ENCODE data around the gene SLC37A2.

The SLC37A2 gene

GRCh38 chr11:125083312-125084056 lies 20.4 kb downstream of the SLC37A2 start:
- TF ChIP-seq CTCF (IDR thresholded peaks at IDR 0.05; ENCODE audit: insufficient read depth, missing control alignments), result no peak
- no peak for DNase-seq (ENCODE audit: insufficient read length, low spot score)
- no peak for FAIRE-seq

GRCh38 chr11:125084057-125084416 lies 20.9 kb downstream of the SLC37A2 start:
- FAIRE-seq (no peak), DNase-seq (ENCODE audit: insufficient read length, low spot score) (no peak)
- no peak for TF ChIP-seq CTCF (IDR thresholded peaks at IDR 0.05; ENCODE audit: insufficient read depth, missing control alignments)

GRCh38 chr11:125084761-125085231 lies 21.7 kb downstream of the SLC37A2 start:
- no peak for TF ChIP-seq CTCF (IDR thresholded peaks at IDR 0.05; ENCODE audit: insufficient read depth, missing control alignments)
- no peak for FAIRE-seq
- no peak for DNase-seq (ENCODE audit: insufficient read length, low spot score)

GRCh38 chr11:125085301-125086081 lies 22.4 kb downstream of the SLC37A2 start:
- no peak for FAIRE-seq
- TF ChIP-seq CTCF (IDR thresholded peaks at IDR 0.05; ENCODE audit: insufficient read depth, missing control alignments), result no peak
- DNase-seq (ENCODE audit: insufficient read length, low spot score), result no peak

GRCh38 chr11:125086633-125087296 lies 23.7 kb downstream of the SLC37A2 start:
- no peak for DNase-seq (ENCODE audit: insufficient read length, low spot score)
- TF ChIP-seq CTCF (IDR thresholded peaks at IDR 0.05; ENCODE audit: insufficient read depth, missing control alignments), result no peak
- FAIRE-seq, result no peak

GRCh38 chr11:125088123-125088522 lies 25.0 kb downstream of the SLC37A2 start:
- FAIRE-seq, result no peak
- TF ChIP-seq CTCF (IDR thresholded peaks at IDR 0.05; ENCODE audit: insufficient read depth, missing control alignments), result no peak
- no peak for DNase-seq (ENCODE audit: insufficient read length, low spot score)
